ENCODE data around the gene MORF4L2. TPM values are rescaled to one million over a fixed set of nuclear protein-coding genes. Genes with fewer than 3 reads are reported as not detected.

MORF4L2 gene
- total and polyA plus RNA-seq, 9 of the 15 experiments (the other 6 are each of a cell fraction or from before 2014, with no cell fraction given) = 324 to 781 (median 420) TPM

DNA sequence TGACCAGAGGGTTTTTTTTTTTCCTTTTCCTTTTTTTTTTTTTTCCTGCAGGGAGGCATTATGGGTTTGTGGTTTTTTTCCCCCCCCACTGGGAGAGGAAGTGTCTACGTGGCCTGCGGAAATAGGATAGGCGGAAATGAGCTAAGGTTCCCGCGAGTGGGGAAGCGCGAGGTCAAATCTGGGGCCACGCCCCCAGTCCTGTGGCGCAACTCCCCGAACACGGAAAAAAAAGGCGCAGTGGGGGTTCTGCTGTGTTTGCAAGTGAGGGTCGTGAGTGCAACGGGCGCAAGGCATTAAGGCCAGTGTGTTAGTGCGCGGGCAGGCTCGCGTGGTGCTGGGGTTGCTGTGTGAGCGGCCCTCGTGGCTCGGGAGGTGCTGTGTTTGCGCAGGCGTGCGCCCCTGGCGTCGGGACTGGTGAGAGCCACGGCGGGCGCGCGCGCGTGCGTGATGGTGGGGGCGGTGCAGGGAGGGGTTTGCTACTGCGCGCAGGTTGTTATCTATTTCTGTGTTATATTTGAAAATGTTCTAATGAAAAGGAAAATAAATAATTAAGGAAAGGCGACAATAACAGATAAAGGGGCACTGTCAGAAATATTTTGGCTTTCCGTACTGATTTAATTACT is 685 bp upstream of the MORF4L2 start (continued):
- TF ChIP-seq, protein P1, sequence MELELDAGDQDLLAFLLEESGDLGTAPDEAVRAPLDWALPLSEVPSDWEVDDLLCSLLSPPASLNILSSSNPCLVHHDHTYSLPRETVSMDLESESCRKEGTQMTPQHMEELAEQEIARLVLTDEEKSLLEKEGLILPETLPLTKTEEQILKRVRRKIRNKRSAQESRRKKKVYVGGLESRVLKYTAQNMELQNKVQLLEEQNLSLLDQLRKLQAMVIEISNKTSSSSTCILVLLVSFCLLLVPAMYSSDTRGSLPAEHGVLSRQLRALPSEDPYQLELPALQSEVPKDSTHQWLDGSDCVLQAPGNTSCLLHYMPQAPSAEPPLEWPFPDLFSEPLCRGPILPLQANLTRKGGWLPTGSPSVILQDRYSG (tag; conservative IDR thresholded peaks at IDR 0.05; ENCODE audit: low read depth) = 0 out of 2 replicates have a peak, but pooled peaks have one; percentile 38
- no peak for TF ChIP-seq JUN (IDR thresholded peaks at IDR 0.05; ENCODE audit: borderline replicate concordance, low read depth, low read length)
- TF ChIP-seq JUN (CRISPR knock-in tag; IDR thresholded peaks at IDR 0.05; ENCODE audit: borderline replicate concordance) = 0 out of 2 replicates have a peak, but pooled peaks have one; percentile 41
- no peak for TF ChIP-seq RFX7 (CRISPR knock-in tag; IDR thresholded peaks at IDR 0.05)
- TF ChIP-seq ZBTB9 (CRISPR knock-in tag; IDR thresholded peaks at IDR 0.05) = peak; percentile 58; the same call in 1 of the 2 replicates
- TF ChIP-seq FOXP1 (CRISPR knock-in tag; IDR thresholded peaks at IDR 0.05) = peak; percentile 60; the same call in 1 of the 2 replicates
- TF ChIP-seq, protein P2, sequence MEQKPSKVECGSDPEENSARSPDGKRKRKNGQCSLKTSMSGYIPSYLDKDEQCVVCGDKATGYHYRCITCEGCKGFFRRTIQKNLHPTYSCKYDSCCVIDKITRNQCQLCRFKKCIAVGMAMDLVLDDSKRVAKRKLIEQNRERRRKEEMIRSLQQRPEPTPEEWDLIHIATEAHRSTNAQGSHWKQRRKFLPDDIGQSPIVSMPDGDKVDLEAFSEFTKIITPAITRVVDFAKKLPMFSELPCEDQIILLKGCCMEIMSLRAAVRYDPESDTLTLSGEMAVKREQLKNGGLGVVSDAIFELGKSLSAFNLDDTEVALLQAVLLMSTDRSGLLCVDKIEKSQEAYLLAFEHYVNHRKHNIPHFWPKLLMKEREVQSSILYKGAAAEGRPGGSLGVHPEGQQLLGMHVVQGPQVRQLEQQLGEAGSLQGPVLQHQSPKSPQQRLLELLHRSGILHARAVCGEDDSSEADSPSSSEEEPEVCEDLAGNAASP (IDR thresholded peaks at IDR 0.05) = no peak
- no peak for TF ChIP-seq ADNP (tag; IDR thresholded peaks at IDR 0.05)
- TF ChIP-seq ZNF232 (CRISPR knock-in tag; IDR thresholded peaks at IDR 0.05) = no peak
- TF ChIP-seq ZNF212 (CRISPR knock-in tag; IDR thresholded peaks at IDR 0.05) = no peak
- peak; percentile 70; the same call in 1 of the 2 replicates for TF ChIP-seq GABPB1 (CRISPR knock-in tag; IDR thresholded peaks at IDR 0.05)
- TF ChIP-seq, protein P3, sequence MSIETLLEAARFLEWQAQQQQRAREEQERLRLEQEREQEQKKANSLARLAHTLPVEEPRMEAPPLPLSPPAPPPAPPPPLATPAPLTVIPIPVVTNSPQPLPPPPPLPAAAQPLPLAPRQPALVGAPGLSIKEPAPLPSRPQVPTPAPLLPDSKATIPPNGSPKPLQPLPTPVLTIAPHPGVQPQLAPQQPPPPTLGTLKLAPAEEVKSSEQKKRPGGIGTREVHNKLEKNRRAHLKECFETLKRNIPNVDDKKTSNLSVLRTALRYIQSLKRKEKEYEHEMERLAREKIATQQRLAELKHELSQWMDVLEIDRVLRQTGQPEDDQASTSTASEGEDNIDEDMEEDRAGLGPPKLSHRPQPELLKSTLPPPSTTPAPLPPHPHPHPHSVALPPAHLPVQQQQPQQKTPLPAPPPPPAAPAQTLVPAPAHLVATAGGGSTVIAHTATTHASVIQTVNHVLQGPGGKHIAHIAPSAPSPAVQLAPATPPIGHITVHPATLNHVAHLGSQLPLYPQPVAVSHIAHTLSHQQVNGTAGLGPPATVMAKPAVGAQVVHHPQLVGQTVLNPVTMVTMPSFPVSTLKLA (conservative IDR thresholded peaks at IDR 0.05) = peak; percentile 85 to 92; a peak in 3 of 4 replicates
- no peak for TF ChIP-seq POLR2H (tag; IDR thresholded peaks at IDR 0.05; ENCODE audit: low read depth)
- TF ChIP-seq ZNF76 (CRISPR knock-in tag; IDR thresholded peaks at IDR 0.05; ENCODE audit: borderline replicate concordance) = no peak
- TF ChIP-seq ZBTB49 (CRISPR knock-in tag; IDR thresholded peaks at IDR 0.05; ENCODE audit: borderline replicate concordance) = no peak
- TF ChIP-seq HMG20A (CRISPR knock-in tag; conservative IDR thresholded peaks at IDR 0.05) = no peak
- no peak for TF ChIP-seq ZNF140 (CRISPR knock-in tag; IDR thresholded peaks at IDR 0.05)
- TF ChIP-seq MTA1 (IDR thresholded peaks at IDR 0.05; ENCODE audit: borderline replicate concordance) = peak; percentile 64
- peak; percentile 98 for TF ChIP-seq SAFB (IDR thresholded peaks at IDR 0.05; ENCODE audit: borderline replicate concordance, low read depth, low read length)
- TF ChIP-seq GTF2A2 (tag; IDR thresholded peaks at IDR 0.05) = no peak

All from K562 (cell line).